Ramos (cell line): ENCODE measurements around the gene MRPL18.
"Not testable (repeated sequence)": the region's sequence is repeated elsewhere in the genome, so short reads cannot be mapped to it uniquely, and the experiment has no call there.

Experiments
- in situ Hi-C: fragments of 300-500 bp; cut with MboI; formaldehyde crosslinking; loops from one replicate; pipeline ENCODE4 v1.14.3; 2022; ENCODE audit warnings: low sequenced_read_pairs; ENCODE audit not compliant: unreplicated experiment

The MRPL18 gene

DNA sequence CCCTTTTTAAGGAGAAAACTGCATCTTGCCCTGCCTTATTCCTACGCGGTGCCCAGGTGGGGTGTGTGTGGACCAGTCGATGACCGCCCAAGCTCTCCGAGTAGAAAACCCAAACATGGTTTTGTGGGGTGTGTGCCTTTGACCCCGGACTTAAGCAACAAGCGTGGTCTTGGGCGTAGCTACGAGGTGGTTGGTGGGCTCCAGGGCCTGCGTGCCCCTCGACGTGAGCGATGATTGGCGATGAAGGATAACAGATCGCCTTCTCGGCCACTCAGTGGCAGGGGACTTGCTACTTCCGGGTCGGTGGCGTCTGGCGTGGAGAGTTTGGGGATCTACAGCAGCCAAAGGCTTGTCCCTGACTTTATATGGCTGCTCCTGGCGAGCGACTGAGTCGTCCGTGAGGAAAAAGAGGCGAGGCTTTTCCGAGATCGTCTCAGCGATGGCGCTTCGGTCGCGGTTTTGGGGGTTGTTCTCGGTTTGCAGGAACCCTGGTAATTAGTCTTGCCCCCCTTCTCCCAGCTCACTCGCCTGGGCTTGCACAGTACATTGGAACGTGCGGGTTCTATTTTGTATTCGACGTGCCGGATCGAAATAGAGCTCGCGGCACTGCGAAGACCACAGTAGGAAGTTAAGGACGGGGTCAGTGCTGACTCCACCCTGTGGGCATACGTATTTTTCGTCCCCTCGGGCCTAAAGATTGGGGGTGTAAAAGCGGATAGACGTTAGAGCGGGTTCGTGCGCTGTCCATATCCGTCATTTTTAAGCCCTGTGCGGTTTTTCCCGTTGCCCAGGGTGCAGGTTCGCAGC is at the start of gene MRPL18:
Gene MRPL18 (plus strand): TSS at position 319 of the 807 bp plus-strand sequence. CDS start 121 bp downstream, at position 440.
- in situ Hi-C loops: no loop called here

GRCh38 chr6:159742165-159742564 is 48.1 kb upstream of the MRPL18 start:
- in situ Hi-C loops: no loop called here

DNA sequence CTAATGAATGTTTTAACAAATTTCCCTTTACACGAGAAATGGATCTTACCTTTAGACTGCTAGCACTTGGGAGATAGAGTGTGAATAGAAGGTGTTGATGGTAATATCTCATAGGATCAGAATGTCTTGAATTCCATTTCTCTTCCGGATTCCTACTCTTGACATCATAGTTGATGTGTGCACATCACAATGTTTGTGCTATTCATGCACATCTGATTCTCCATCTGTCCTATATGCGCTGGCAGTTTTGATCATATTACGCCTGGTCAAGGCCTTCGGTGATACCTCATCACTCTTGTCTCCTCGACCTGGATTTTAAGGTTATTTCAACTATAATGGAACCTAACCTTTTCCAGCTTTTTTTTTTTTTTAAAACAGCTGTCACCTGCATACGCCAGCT is 45.2 kb upstream of the MRPL18 start:
- in situ Hi-C loops: no loop called here

DNA sequence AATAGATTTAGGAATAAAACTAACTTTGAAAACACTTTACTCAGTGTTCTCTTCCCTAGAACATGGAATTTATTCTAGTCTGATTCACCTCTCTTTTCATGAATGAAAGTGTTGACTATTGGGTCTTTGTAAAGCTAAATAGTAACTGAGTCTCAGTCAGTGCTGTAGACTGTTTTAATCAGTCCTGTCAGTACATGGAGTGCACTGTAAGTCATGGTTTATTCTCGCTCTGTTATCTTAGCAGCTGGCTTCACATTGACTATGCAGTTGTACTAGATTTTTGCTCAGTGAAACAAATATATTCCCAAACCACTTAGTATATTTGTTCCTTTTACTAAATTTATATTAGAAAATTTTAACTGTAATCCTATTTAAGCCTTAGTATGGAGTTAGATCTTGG is 43.5 kb upstream of the MRPL18 start:
- in situ Hi-C loops: no loop called here

DNA sequence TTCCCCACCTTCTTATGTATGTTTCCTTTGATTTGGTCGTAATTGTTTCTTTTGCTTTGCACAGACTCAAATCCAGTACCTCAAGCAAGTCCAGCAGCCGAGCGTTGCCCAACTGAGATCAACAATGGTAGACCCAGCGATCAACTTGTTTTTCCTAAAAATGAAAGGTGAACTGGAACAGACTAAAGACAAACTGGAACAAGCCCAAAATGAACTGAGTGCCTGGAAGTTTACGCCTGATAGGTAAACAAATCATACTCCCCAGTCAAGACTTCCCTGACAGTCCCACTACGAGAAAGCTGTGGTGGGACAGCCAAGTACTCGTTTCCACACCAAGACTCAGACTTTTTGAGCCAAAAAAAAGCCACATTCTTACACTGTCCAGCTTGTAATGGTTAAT is 42.1 kb upstream of the MRPL18 start:
- in situ Hi-C loops: not testable (repeated sequence)

DNA sequence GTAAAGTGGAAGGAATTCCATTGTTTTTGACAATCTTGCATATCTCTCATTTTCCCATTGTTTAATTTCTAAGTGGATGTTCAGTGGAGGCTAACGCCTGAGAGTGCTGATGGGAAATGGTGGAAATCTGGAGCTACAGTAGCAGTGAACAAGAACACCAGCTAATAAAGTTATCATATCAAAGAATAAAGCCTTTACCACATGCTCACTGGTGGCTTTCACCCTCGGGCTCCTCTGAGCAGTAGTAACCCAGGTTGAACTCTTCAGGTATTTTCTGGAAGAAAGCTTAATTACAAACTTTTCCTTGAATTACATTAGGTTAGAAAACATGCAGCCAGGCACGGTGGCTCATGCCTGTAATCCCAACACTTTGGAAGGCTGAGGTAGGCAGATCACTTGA is 38.8 kb upstream of the MRPL18 start:
- in situ Hi-C loops: no loop called here

GRCh38 chr6:159753081-159753872 is 37.0 kb upstream of the MRPL18 start:
- in situ Hi-C loops: no loop called here

GRCh38 chr6:159754401-159754800 is 35.9 kb upstream of the MRPL18 start:
- in situ Hi-C loops: no loop called here

DNA sequence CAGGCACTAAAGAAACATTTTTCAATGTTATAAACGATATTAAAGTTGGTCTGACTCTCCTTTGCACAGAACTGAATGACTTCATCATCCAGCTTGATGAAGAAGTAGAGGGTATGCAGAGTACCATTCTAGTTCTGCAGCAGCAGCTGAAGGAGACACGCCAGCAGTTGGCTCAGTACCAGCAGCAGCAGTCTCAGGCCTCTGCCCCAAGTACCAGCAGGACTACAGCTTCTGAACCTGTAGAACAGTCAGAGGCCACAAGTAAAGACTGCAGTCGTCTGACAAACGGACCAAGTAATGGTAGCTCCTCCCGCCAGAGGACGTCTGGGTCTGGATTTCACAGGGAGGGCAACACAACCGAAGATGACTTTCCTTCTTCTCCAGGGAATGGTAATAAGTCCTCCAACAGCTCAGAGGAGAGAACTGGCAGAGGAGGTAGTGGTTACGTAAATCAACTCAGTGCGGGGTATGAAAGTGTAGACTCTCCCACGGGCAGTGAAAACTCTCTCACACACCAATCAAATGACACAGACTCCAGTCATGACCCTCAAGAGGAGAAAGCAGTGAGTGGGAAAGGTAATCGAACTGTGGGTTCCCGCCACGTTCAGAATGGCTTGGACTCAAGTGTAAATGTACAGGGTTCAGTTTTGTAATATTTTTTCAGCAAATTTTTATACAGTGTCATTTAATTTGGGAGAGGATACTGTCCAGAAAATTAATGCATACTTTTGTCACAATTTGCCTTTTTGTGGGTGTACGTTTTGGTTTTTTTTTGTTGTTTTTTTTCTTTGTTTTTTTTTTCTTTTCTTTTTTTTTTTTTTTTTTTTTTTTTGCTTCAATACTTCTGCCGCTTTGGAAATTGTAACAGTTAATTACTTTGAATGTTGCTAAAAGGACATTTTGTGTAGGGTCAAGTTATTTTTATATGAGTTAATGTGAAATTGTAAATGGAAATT is 35.0 kb upstream of the MRPL18 start:
- in situ Hi-C loops: no loop called here

GRCh38 chr6:159756508-159756907 is 33.8 kb upstream of the MRPL18 start:
- in situ Hi-C loops: no loop called here

DNA sequence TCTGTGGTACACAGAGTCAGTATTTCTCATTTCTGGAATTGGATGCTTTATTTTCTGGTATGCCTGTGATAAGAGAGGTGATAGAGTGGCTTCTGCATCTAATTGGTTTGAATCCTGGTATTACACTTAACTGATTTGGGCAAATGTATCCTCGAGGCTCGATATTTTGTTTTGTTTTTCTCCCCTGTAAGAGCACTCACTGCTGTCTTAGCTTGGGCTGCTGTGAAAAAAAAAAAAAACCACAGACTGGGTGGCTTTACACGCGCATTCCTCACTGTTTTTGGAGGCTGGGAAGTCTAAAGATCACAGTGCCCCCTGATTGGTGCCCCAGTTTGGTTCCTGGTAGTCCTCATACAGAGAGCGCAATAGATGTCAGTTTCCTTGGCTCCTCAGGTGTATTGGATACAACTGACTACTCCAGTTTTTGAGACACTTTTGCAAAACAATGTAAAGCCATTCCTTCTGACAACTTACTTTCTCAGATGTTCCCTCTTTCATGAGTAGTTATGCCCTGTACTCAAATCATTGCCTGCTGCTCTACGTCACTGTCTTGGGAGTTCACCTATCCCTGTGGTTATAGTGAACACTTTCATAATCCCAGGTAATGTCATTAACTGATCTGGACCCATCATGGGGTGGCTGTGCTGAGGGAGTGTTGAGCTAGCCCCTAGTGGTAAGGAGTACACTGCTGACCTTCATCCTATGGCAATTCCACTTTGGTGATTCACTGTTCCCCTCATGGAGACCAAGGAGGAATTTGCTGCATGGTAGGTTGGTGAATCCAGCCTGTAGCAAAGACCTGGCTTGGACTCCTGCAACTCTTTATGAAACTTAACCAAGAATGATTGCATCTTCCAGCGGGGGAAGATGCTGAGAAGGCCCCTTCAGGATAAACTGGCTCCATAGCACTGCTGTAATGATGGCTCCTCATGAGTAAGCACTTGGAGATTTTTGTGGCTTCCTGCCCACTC is 32.0 kb upstream of the MRPL18 start:
- in situ Hi-C loops: no loop called here

GRCh38 chr6:159759645-159760044 is 30.6 kb upstream of the MRPL18 start:
- in situ Hi-C loops: no loop called here

DNA sequence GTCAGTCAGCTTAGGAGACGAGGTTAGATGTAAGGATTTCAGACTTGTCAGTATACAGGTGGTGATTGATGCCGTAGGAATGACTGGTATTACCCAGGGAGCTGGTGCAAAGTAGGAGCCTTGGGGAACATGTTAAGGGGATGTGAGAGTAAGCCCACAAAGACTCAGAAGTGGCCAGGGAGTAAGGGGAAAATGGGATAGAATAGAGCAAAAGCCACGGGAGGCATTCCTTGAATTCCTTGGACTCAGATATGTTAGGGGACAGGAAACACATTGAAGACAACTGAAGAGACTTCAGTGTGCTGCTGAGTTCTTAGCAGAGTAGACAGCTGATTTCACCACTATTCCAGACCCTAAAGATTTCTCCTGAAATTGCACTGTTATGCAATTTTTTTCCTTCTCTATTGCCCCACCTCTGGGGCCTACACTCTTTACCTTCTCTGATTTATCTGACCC is 29.6 kb upstream of the MRPL18 start:
- in situ Hi-C loops: no loop called here

DNA sequence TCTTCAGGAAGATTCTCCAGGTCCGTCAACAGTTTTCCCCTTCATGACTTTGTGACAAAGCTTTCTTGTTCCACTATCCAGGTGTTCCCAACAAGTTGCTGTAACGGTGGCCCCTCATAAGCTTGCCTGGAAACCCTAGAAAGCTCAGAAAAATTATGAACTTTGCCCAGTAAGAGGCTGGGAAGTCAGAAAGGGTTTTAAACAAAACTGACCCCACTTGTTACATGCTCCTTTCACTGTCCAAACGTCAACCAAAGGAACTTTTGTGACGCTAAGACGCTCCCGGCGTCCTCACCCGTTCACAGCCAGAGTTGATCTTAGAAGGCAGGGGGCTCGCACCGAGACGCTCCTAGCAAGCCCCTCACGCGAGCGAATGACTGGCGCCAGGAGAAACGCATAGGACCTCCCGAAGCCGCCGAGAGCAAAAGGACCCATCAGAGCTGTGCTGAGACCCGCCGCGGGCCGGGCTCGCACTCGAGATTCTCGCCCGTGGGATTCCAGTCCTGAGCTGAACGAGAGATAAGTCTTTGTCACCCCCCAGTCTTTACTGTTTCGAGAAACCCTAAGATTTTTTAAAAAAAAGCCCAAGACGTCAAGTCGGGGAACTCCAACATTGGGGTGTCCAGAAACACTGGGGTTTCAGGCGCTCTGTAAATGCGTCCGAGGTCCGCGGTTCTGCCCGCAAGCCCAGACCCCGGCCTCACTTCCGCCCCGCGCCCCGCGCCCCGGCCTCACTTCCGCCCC is 29.0 kb upstream of the MRPL18 start:
- in situ Hi-C loops: no loop called here

DNA sequence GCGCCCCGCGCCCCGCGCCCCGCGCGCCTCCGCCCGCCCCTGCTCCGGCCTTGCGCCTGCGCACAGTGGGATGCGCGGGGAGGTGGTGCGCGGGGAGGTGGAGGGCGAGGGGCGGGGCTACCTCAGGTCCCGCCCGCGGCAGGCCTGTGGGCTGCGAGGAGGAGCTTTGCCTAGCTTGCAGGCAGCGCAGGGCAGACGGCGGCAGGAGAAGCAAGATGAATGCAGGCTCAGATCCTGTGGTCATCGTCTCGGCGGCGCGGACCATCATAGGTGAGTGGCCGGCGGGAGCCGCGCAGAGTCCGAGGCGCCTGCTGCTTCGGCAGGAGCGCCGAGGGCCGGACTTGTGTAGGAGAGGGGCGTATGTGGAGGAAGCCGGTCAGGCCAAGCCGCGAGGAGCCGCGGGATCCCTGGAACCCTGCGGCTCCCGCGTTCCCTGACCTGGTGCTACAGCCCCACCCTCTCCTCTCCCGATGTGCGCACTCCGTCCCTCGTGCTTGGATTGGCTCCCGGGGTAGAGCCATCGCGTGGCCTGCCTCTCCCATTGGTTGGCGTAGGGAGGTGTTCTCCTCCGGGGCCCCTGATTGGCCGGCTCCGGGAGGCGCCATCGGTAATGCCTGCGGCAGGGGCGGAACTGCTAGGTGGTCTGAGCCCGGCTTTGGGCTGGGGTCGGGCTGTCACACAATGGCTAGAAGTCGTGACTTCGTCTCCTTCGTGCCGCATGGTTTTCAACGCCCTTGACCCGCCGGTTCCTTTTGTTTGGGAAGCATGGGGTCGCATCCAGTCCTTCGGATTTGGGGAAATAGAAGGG is 28.2 kb upstream of the MRPL18 start, which contains the start of gene ACAT2:
Gene ACAT2 (plus strand): TSS at position 173 of the 808 bp plus-strand sequence. CDS start 43 bp downstream, at position 216.
- in situ Hi-C loops: no loop called here

GRCh38 chr6:159762681-159763293 is 27.5 kb upstream of the MRPL18 start:
- in situ Hi-C loops: no loop called here

DNA sequence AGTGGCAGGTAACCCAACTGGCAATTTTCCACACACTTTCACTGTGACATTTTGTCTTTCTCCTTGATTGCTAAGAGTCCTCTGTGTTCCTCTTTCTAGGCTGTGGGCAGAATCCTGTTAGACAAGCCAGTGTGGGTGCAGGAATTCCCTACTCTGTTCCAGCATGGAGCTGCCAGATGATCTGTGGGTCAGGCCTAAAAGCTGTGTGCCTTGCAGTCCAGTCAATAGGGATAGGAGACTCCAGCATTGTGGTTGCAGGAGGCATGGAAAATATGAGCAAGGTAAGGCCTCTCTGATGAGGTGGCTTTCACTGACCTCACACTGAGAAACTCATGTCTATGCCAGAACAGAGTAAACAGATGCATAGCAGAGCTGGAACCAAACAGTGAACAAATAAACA is 23.4 kb upstream of the MRPL18 start:
- in situ Hi-C loops: no loop called here
